ENCODE measurements around the gene FDX1. TPM values are rescaled to one million over a fixed set of nuclear protein-coding genes. Genes with fewer than 3 reads are reported as not detected.
"Not testable (repeated sequence)": the region's sequence is repeated elsewhere in the genome, so short reads cannot be mapped to it uniquely, and the experiment has no call there.

FDX1 gene, protein sequence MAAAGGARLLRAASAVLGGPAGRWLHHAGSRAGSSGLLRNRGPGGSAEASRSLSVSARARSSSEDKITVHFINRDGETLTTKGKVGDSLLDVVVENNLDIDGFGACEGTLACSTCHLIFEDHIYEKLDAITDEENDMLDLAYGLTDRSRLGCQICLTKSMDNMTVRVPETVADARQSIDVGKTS
- 8.3 and 8.5 TPM in 2 replicates for total RNA-seq

DNA sequence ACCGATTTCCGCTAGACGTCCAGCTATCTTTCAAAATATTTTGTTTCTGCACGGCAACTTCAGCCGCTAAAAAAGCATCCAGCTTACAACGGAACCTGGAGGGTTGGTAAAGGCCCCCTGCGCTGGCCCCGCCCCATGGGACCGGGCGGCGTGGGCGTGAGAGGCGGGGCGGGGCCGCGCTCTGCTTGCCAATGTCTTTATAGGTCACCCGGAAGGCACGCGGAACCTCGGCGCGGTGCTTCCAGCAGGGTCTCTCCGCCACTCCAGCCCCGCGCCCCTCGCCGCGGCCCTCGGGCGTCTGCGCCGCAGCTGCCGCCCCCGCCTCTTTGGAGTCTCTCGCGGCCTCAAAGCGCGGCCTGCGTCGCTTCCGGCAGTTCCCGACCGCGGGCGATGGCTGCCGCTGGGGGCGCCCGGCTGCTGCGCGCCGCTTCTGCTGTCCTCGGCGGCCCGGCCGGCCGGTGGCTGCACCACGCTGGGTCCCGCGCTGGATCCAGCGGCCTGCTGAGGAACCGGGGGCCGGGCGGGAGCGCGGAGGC, at the start of gene FDX1:
Gene FDX1 (plus strand): TSS at position 218 of the 536 bp plus-strand sequence. CDS start 173 bp downstream, at position 391.
- DNase-seq (ENCODE audit: low read depth in 2 of 2) = peak; percentile 78 to 85

- no peak for DNase-seq (ENCODE audit: low read depth in 2 of 2)
These were observed 48.7 kb upstream of the FDX1 start for GRCh38 chr11:110380836-110381622.

GRCh38 chr11:110388231-110388630, 41.5 kb upstream of the FDX1 start:
- DNase-seq (ENCODE audit: low read depth in 2 of 2) = not testable (repeated sequence)

DNA sequence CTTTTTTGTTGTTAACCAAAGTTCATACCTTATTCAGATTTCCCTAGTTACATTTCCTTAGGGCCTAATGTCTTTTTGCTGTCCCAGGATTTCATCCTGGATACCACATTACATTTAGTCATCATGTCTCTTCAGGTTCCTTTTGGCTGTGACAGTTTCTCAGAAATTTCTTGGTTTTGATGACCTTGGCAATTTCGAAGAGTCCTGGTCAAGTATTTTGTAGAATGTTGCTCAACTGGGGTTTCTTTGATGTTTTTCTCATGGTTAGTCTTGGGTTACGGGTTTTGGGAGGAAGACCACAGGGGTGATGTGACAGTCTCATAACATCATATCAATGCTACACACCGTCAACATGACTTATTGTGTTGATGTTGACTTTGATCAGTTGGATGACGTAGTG, 39.8 kb upstream of the FDX1 start:
- no peak for DNase-seq (ENCODE audit: low read depth in 2 of 2)

DNA sequence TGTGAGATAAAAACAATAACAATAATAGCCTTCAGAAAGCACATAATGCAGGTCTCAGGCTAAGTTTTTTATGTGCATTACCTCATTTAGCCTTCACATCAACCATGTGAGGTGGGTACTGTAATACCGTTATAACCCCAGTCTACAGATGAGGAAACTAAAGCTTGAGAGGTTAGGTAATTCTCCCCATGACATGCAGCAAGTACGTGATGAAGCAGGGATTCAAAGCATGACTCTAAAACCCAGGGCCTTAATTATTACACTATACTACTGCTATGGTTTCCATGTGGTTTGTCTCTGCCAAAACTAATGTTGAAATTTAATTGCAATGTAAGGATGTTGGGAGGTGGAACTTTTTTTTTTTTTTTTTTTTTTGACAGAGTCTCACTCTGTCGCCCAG, 37.7 kb upstream of the FDX1 start:
- no peak for DNase-seq (ENCODE audit: low read depth in 2 of 2)

DNA sequence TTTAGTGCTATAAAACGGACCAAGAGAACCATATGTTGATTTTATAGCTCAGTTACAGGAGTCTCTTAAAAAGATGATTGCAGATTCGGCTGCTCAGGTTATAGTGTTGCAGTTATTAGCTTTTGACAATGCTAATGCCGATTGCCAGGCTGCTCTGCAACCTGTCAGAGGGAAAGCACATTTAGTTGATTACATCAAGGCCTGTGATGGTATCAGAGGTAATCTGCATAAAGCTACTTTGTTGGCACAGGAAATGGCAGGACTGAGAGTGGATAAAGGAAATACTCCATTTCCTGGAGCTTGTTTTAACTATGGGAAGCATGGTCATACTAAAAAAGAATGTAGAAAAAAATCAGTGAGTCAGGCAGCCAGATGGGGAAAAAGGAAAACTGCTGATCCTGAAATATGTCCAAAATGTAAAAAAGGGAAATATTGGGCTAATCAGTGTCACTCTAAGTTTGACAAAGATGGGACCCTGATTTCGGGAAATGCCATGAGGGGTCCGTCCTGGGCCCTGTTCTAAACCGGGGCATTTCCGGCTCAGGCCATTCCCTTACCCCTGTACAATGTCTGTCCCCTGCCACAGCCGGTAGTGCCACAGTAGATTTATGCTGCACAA, 32.0 kb upstream of the FDX1 start:
- DNase-seq (ENCODE audit: low read depth in 2 of 2) = peak; percentile 33 to 56

DNA sequence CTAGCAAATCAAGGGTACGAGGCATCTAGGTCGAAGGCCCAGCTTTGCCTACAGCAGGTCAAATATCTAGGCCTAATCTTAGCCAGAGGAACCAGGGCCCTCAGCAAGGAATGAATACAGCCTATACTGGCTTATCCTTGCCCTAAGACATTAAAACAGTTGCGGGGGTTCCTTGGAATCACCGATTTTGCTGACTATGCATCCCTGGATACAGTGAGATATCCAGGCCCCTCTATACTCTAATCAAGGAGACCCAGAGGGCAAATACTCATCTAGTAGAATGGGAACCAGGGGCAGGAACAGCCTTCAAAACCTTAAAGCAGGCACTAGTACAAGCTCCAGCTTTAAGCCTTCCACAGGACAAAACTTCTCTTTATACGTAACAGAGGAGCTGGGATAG, 26.2 kb upstream of the FDX1 start:
- not testable (repeated sequence) for DNase-seq (ENCODE audit: low read depth in 2 of 2)

DNA sequence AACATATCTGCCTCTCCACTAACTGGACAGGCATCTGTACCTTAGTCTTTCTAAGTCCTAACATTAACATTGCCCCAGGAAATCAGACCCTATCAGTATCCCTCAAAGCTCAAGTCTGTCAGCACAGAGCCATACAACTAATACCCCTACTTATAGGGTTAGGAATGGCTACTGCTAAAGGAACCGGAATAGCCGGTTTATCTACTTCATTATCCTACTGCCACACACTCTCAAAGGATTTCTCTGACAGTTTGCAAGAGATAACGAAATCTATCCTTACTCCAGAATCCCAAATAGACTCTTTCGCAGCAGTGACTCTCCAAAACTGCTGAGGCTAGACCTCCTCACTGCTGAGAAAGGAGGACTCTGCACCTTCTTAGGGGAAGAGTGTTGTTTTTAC, 24.1 kb upstream of the FDX1 start:
- not testable (repeated sequence) for DNase-seq (ENCODE audit: low read depth in 2 of 2)

DNA sequence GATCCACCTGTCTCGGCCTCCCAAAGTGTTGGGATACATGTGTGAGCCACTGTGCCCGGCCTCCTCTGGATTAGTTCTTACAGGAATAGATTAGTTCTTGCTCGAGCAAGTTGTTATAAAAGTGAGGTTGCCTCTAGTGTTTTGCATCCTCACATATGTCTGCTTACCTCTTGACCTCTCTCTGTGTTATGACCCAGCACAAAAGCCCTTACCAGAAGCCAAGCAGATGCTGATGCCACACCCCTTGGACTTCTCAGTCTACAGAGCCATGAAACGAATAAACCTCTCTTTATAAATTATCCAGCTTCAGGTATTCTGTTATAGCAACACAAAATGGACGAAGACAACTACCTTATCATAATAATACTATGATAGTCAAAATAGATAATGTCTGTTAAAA, 22.4 kb upstream of the FDX1 start:
- DNase-seq (ENCODE audit: low read depth in 2 of 2) = no peak

- DNase-seq (ENCODE audit: low read depth in 2 of 2) = no peak
These were observed 20.6 kb upstream of the FDX1 start for GRCh38 chr11:110409174-110409573.

- DNase-seq (ENCODE audit: low read depth in 2 of 2) = no peak
These were observed 19.1 kb upstream of the FDX1 start for GRCh38 chr11:110410651-110411050.

DNA sequence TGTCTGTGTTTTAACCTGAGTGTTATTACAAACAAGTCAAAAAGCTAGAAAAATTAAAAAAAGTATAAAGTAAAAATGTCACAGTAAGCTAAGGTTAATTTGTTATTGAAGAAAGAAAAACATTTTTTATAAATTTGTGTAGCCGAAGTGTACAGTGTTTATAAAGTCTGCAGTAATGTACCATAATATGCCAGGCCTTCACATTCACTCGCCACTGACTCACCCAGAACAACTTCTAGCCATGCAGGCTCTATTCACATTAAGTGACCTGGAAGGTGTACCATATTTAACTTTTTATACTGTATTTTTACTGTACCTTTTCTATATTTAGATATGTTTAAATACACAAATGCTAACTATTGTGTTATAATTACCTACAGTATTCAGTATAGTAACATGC, 14.7 kb upstream of the FDX1 start:
- no peak for DNase-seq (ENCODE audit: low read depth in 2 of 2)

DNA sequence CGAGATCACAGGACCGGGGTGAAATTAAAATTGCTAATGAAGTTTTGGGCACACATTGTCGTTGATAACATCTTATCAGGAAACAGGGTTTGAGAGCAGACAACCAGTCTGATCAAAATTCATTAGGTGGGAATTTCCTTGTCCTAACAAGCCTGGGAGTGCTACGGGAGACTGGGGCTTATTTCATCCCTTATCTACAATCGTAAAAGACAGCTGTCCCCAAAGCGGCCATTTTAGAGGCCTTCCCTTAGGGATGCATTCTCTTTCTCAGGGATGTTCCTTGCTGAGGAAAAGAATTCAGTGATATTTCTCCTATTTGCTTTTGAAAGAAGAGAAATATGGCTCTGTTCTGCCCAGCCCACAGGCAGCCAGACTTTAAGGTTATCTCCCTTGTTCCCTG, 8.1 kb upstream of the FDX1 start:
- not testable (repeated sequence) for DNase-seq (ENCODE audit: low read depth in 2 of 2)

DNA sequence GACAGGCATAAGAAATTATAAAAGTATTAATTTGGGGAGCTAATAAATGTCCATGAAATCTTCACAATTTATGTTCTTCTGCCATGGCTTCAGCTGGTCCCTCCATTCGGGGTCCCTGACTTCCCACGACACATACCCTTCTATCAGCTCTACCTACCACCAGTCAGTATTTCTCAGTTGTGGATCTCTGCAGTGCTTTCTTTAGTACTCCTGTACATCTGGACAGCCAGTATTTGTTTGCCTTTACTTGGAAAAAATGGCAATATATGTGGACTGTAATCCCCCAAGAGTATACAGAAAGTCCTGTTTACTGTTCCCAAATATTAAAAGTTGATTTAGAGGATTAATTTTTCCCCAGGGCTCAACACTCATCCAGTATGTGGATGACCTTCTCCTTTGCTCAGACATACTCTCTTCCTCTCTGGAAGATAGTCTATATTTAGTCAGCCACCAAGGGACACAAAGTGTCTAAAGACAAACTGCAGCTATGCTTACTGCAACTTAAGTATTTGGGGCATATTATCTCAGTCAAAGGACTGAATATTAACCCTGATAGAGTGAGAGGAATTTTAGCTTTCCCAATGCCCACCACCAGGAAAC, 7.3 kb upstream of the FDX1 start:
- no peak for DNase-seq (ENCODE audit: low read depth in 2 of 2)

DNA sequence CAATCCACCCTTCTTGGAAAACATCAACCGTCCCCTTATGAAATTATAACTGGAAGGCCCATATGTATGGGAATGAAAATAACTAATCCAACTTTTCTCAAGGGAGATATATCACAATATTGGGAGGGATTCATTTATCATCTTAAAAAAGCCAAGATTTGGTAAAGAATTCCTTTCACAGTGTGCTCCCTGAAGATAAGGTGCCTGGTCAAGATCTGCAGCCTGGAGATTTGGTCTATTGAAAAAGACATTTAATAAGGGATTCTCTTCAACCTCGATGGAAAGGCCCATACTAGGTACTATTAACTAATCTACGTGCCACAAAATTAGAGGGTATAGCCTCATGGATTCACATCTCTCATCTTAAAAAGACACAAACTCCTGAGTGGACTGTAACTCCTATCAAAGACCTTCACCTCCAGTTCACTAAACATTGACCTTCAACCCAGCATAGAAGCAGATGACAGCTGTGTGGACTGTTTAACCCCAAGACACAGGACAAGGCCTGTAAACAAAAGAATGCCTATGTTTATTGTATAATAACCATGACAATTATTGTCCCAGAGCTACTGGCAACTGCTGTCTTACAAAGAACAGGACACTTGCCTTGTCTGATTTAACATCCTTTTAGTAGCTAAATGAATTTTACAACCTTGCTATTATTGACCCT, 4.8 kb upstream of the FDX1 start:
- DNase-seq (ENCODE audit: low read depth in 2 of 2) = no peak

DNA sequence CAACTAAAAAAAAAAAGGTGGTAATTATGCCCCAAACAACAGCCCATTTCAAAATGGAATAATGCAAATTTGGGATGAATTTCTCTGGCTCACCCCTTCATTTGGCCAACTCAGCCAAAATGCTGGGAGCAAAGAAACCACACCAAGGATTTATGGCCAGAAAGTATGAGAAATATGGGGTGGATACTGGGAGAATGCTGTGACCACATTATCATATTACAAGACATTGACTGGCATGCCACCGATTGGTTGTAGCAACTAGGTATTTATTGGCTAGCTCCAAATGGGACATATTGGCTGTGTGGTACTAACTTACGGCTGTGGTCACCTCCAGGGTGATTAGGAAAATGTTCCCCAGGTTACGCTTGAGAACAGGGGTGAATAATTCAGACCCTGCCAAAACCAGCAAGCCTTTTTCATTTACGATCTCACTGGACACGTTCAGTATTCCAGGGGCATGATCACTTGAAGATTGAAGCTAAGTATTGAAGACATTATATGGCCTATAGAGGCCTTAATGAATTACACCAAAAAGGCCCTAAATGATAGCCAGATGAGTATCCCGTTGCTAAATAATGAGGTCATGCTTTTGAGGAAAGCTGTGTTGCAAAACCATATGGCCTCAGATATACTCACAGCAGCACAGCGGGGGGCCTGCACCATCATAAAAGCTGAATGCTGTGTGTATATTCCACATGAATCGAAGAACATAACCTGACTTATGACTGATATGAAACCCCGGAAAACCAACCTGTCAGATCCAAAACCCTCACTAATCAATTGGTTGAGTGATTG, 3.8 kb upstream of the FDX1 start:
- no peak for DNase-seq (ENCODE audit: low read depth in 2 of 2)

- DNase-seq (ENCODE audit: low read depth in 2 of 2) = no peak
These were observed 1.7 kb upstream of the FDX1 start for GRCh38 chr11:110428040-110428439.

DNA sequence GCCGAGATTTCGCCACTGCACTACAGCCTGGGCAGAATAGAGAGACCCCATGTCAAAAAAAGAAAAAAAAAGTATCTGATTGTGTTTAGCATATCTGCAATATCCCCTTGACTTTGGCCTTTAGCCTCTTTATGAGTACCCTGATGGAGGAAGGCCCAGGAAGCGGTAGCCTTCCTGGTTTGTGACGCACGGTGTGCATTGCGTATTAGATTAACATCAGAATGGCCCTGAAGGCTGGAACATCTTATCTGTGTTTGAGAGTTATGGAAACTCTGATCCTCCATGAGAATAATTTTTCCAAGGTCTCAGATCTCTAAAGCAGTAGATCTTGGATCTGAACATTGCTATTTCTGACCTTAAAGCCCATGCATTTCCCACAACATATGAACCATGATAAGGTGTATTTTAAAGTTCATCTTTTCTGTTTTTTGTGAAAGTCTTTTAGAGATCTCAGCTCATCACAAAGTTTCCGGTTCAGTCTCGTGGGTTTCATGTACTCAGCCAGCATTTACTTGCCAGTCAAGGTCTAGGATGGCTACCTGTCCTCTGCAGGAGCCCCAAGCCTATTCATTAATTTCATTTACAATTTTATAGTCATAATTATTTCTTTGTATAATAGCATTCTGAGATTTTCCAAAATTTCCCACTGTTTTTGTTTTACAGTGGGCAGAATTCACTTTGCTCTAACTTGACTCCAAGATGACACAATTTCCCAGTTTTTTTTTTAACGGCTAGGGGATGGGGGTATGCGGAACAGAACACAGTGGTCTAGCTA, 605 bp upstream of the FDX1 start:
- no peak for DNase-seq (ENCODE audit: low read depth in 2 of 2)

DNA sequence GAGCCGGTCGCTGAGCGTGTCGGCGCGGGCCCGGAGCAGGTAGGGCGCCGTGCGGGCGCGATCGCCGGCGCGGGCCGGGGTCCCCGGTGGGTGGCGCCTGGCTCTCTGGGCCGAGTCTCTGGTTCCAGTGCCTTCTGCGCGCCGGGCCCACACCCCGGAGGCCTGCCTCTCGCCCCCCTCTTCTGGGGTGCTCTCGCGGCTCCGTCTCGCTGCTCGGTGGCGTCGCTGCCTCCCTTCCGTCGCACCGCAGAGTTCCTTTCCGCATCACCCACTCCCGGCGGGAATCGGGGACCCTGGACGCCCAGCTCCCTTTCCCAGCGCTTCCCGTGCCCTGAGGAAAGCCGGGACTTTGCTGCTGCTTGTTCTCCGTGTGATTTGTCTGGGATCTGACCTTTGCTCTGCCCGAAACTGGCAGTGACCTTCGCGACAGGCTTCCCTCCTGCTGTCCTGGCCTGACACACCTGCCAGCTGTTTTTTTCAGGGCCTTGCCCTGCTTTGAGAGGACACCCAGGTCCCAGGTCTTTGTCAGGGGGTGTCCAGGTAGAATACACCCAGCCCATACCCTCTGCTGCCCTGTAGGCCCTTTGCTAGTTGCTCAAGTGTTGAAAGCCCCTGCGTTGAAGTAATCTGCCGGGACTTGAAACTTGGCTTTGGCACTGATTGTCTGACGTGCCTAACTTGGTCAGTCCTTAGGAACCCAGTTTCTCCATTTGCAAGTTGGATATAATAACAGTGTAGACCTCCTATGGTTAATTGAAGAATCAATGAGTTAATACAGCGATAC, 711 bp downstream of the FDX1 start:
- peak; percentile 23 to 43 for DNase-seq (ENCODE audit: low read depth in 2 of 2)

Measured in lung microvascular endothelial cell (primary cell).